ENCODE measurements around the gene DLX6. TPM values are rescaled to one million over a fixed set of nuclear protein-coding genes. Genes with fewer than 3 reads are reported as not detected.

DLX6 gene
- total RNA-seq, 4 donors from 2014 or later: not detected

- no peak for TF ChIP-seq CTCF (IDR thresholded peaks at IDR 0.05; ENCODE audit: low read depth)
These were observed 7.2 kb downstream of the DLX6 start for GRCh38 chr7:97012365-97013133.

GRCh38 chr7:97013134-97013844 lies 7.9 kb downstream of the DLX6 start:
- TF ChIP-seq CTCF (IDR thresholded peaks at IDR 0.05; ENCODE audit: low read depth): no peak

- TF ChIP-seq CTCF (IDR thresholded peaks at IDR 0.05; ENCODE audit: low read depth): no peak
These were observed 8.4 kb downstream of the DLX6 start for GRCh38 chr7:97013845-97014134.

- TF ChIP-seq CTCF (IDR thresholded peaks at IDR 0.05; ENCODE audit: low read depth): no peak
These were observed 8.9 kb downstream of the DLX6 start for GRCh38 chr7:97014145-97014750.

GRCh38 chr7:97015279-97015678 lies 9.9 kb downstream of the DLX6 start:
- TF ChIP-seq CTCF (IDR thresholded peaks at IDR 0.05; ENCODE audit: low read depth): no peak

- no peak for TF ChIP-seq CTCF (IDR thresholded peaks at IDR 0.05; ENCODE audit: low read depth)
These were observed 10.5 kb downstream of the DLX6 start for GRCh38 chr7:97015756-97016380.
